Stimulated activated CD4-positive, alpha-beta T cell treated with anti-CD3 and anti-CD28 coated beads, Interleukin-1b, Interleukin-23, amount 100 ng/mL, for 48 hours (primary cell): ENCODE measurements around the gene KCNA1.

Experiments used
- DNase-seq: peaks from one replicate; pipeline ENCODE4 v3.0.0-alpha.2; 2020

The KCNA1 gene

DNA sequence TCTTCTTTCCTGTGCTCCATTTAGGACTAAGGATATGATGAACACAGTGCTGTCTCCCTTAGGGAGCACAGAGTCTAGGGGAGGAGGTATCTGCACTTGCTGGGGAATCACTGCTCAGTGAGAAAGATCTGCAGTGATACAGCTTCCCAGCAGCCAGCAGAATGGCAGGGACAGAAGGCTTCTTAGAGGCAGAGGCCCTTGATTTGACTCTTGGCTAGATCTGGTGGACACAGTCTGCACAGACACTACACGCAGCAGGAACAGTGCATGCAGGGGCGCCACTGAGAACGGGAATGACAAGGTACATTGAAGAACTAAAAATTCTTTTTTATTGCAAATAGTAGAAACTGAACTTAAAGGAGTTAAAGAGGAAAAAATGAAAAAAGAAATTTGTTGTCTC is 51.6 kb downstream of the KCNA1 start:
- DNase-seq: no peak

DNA sequence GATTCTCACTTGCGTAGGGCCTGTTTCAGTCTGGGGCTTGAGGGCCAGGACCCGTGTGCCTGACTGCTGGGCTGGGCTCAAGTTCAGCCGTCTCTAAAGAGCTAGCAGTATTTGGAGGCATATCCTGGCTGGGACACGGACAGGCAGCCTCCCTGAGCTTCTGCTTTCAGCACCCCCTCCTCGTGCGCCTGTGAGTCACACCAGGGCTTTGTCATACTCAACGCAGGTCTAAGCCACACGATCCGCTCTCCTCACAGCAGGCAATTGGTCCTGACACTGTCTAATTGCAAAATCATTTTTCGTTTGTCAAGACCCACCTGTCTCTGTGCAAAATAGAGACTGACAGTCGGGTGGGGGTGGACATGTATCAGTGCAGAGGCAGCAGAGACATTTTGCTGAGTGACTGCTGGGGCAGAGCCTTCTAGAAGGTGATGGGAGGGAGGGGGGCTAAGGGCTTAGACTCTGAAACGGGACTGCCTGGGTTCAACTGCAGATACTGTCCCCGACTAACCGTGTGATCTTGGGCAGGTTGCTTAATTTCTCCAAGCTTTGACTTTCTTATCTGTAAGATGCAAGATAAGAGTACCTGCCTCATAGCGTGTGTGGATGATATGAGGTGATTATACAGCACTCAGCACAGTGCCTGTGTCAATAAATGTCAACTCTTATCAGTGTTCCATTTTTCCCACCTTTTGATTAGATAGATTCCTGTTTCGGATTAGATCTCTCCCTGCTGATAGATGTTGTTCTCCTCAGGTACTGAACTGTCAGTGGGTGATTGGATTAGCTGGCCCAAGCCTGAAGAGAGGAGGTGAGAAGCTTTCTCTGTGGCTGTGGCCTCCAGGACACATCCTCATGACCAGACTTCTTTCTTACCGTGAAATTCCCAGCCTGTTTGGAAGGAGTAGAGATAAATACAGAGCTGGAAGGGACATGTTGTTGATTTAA is 53.1 kb downstream of the KCNA1 start:
- DNase-seq: no peak
